GM12878 (cell line): Measurements from ENCODE around the gene ACADL.

Experiments used
- EP300 ChIP-seq, 2 experiments: fragments of 150-350 bp in 1 of 2; IDR thresholded peaks; 2 replicates each; pipeline ENCODE4 v1.6.1; 2011 to 2012; ENCODE audit warnings: low read depth in 2 of 2, low read length in 2 of 2, borderline replicate concordance in 1 of 2, improper control_type of control experiment in 1 of 2, inconsistent platforms in 1 of 2; ENCODE audit not compliant: control insufficient read depth in 1 of 2
- REST ChIP-seq: IDR thresholded peaks from 2 replicates; pipeline ENCODE4 v1.6.1; 2012; ENCODE audit warnings: mild to moderate bottlenecking, low read depth, low read length
- ZNF274 ChIP-seq: IDR thresholded peaks from one replicate; pipeline ENCODE4 v1.8.0; 2011; ENCODE audit not compliant: insufficient read length, insufficient read depth
- TF ChIP-seq, protein P1 (sequence below), 3 experiments: IDR thresholded peaks in 2 of 3; conservative IDR thresholded peaks in 1 of 3; 2 replicates each; pipeline ENCODE4 v1.5.1; 2011; ENCODE audit warnings: low read depth in 3 of 3, low read length in 3 of 3, mild to moderate bottlenecking in 3 of 3, control low read depth in 2 of 3, moderate library complexity in 2 of 3, inconsistent platforms in 1 of 3, mixed read lengths in 1 of 3; ENCODE audit not compliant: control insufficient read depth in 2 of 3, insufficient read depth in 1 of 3; ENCODE audit errors: extremely low read depth in 1 of 3

DNA sequence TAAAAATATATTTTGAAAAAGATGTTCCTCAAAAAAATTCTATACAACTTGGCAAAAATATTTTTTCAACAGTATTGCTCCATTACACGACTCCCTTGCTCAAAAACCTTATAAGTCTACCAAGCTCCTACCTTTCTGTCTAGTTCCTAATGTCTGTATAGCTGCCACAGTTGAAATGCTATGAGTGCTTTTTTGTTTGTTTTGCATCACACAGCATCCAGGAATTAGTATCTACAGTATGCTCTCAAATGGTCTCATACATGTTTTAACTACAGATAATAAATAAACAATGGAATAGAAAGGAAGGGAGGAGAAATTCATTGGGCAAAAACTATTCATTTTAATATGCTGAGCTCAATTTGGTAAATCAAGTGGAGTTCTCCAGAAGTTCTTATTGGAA, 17.3 kb downstream of the ACADL start:
- TF ChIP-seq, protein P1, sequence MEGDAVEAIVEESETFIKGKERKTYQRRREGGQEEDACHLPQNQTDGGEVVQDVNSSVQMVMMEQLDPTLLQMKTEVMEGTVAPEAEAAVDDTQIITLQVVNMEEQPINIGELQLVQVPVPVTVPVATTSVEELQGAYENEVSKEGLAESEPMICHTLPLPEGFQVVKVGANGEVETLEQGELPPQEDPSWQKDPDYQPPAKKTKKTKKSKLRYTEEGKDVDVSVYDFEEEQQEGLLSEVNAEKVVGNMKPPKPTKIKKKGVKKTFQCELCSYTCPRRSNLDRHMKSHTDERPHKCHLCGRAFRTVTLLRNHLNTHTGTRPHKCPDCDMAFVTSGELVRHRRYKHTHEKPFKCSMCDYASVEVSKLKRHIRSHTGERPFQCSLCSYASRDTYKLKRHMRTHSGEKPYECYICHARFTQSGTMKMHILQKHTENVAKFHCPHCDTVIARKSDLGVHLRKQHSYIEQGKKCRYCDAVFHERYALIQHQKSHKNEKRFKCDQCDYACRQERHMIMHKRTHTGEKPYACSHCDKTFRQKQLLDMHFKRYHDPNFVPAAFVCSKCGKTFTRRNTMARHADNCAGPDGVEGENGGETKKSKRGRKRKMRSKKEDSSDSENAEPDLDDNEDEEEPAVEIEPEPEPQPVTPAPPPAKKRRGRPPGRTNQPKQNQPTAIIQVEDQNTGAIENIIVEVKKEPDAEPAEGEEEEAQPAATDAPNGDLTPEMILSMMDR (IDR thresholded peaks at IDR 0.05 in 2 of 3, conservative IDR thresholded peaks at IDR 0.05 in 1 of 3; ENCODE audit: control insufficient read depth in 2 of 3, extremely low read depth in 1 of 3, insufficient read depth in 1 of 3, low read depth in 3 of 3, low read length in 3 of 3) = no peak
- TF ChIP-seq ZNF274 = no peak
- no peak for TF ChIP-seq REST
- no peak for TF ChIP-seq EP300 (IDR thresholded peaks at IDR 0.05; ENCODE audit: borderline replicate concordance in 1 of 2, control insufficient read depth in 1 of 2, low read depth in 2 of 2, low read length in 2 of 2)
